SK-N-SH (cell line): ENCODE results near the gene CNRIP1.

Experiments
- CTCF ChIP-seq: fragments of 200-600 bp; sonication (generic); IDR thresholded peaks from 2 replicates; pipeline ENCODE4 v1.6.1; 2017; ENCODE audit warnings: antibody characterized with exemption, mild to moderate bottlenecking, moderate library complexity
- EZH2phosphoT487 ChIP-seq: fragments of 200-600 bp; sonication (generic); IDR thresholded peaks from 2 replicates; pipeline ENCODE4 v1.6.1; 2017; ENCODE audit warnings: low read depth, mixed run types, mild to moderate bottlenecking, antibody characterized with exemption, moderate library complexity, borderline replicate concordance
- FOSL2 ChIP-seq: IDR thresholded peaks from 2 replicates; pipeline ENCODE4 v1.4.0; 2012; ENCODE audit warnings: low read depth, mild to moderate bottlenecking, moderate library complexity, borderline replicate concordance
- FOXJ3 ChIP-seq: sonication (generic); formaldehyde crosslinking; IDR thresholded peaks from 2 replicates; pipeline ENCODE4 v1.5.1; 2020; ENCODE audit warnings: mild to moderate bottlenecking, missing genetic modification reagents
- FOXM1 ChIP-seq: IDR thresholded peaks from 2 replicates; pipeline ENCODE4 v1.4.0; 2012; ENCODE audit warnings: low read depth, mild to moderate bottlenecking
- GABPA ChIP-seq: IDR thresholded peaks from 2 replicates; pipeline ENCODE4 v1.4.0; 2012; ENCODE audit warnings: low read depth, mild to moderate bottlenecking
- NFIC ChIP-seq: IDR thresholded peaks from 2 replicates; pipeline ENCODE4 v1.4.0; 2012; ENCODE audit warnings: borderline replicate concordance
- NRF1 ChIP-seq: IDR thresholded peaks from 2 replicates; pipeline ENCODE4 v1.6.1; 2012; ENCODE audit warnings: low read depth, mild to moderate bottlenecking, low read length
- POLR2AphosphoS5 ChIP-seq: IDR thresholded peaks from 2 replicates; pipeline ENCODE4 v1.6.1; 2012; ENCODE audit warnings: low read depth, low read length
- RCOR1 ChIP-seq: fragments of 150-350 bp; IDR thresholded peaks from 2 replicates; pipeline ENCODE4 v1.6.1; 2017; ENCODE audit warnings: antibody characterized with exemption, low read length
- REST ChIP-seq: IDR thresholded peaks from 2 replicates; pipeline ENCODE4 v1.6.1; 2012; ENCODE audit warnings: mild to moderate bottlenecking, low read depth, low read length, moderate library complexity
- RFX5 ChIP-seq: IDR thresholded peaks from 2 replicates; pipeline ENCODE4 v1.6.1; 2012; ENCODE audit warnings: mild to moderate bottlenecking, improper control_type of control experiment, low read length
- YY1 ChIP-seq: IDR thresholded peaks from 2 replicates; pipeline ENCODE4 v1.4.0; 2012; ENCODE audit warnings: low read depth, mild to moderate bottlenecking

DNA sequence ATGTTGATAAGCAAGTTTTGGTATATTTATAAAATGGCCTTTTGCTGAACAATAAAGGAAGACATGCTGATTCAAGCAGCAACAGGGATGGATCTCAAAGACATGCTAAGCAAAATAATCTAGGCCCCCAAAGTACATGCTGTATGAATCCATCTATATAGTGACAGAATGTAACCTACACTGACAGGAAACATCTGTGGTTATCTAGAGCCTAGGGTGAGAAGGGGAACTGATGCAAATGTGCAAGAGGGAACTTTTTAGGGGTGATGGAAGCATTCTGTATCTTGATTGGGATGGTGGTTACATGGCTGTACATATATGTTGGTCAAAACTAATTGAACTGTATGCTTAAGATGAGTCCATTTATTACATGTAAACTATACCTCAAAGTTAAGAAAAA, 24.2 kb downstream of the CNRIP1 start:
- TF ChIP-seq CTCF (no peak), RFX5 (no peak), NFIC (no peak), REST (no peak), GABPA (no peak), FOXJ3 (CRISPR knock-in tag) (no peak), POLR2AphosphoS5 (no peak), RCOR1 (no peak), YY1 (no peak), NRF1 (no peak), EZH2phosphoT487 (no peak), FOSL2 (no peak), FOXM1 (no peak)
